Measurements from ENCODE around the gene LRP1B.

DNA sequence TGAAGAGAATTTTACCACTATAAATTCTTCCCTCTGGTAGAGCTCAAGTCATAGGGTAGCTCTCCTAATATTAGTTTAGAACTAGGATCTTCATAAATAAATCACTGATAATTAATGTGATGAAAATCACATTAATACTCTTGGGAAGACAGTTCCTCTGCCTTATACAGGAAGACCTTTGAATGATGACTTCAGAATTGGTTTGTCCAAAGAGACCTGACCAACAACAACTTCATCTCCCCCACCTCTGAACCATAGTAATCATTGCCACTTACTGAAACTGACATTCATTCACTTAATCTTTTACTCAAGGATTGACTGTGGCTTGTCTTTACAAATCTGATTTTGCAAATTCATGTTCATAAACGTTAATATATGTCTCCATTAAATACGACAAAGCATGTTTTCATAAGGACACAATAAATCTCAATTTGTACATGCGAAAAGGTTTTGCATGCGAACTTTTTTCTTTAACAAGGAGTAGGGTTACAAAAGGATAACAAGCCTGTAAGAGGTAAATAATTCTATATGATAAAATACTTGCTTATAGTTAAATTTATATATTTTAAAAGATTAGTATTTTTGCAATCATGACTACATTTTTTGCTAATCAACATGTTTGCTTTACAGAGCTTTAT is 61.4 kb downstream of the LRP1B start:
- TF ChIP-seq, protein P1, sequence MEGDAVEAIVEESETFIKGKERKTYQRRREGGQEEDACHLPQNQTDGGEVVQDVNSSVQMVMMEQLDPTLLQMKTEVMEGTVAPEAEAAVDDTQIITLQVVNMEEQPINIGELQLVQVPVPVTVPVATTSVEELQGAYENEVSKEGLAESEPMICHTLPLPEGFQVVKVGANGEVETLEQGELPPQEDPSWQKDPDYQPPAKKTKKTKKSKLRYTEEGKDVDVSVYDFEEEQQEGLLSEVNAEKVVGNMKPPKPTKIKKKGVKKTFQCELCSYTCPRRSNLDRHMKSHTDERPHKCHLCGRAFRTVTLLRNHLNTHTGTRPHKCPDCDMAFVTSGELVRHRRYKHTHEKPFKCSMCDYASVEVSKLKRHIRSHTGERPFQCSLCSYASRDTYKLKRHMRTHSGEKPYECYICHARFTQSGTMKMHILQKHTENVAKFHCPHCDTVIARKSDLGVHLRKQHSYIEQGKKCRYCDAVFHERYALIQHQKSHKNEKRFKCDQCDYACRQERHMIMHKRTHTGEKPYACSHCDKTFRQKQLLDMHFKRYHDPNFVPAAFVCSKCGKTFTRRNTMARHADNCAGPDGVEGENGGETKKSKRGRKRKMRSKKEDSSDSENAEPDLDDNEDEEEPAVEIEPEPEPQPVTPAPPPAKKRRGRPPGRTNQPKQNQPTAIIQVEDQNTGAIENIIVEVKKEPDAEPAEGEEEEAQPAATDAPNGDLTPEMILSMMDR (conservative IDR thresholded peaks at IDR 0.05; ENCODE audit: low read length) = no peak
- TF ChIP-seq EZH2phosphoT487 (IDR thresholded peaks at IDR 0.05; ENCODE audit: borderline replicate concordance) = no peak
